H1 (cell line): Measurements from ENCODE around the gene TMPRSS9. TPM values are rescaled to one million over a fixed set of nuclear protein-coding genes. Genes with fewer than 3 reads are reported as not detected.

Experiments used
- CTCF ChIA-PET: fragments of 300-600 bp; sonication (Branson Sonifier 250); formaldehyde crosslinking; loops from one replicate; lab custom pipeline; 2021; ENCODE audit not compliant: partially characterized antibody; lab: Charles Lee
- POLR2A ChIA-PET: fragments of 300-600 bp; sonication (Branson Sonifier 250); formaldehyde crosslinking; loops from one replicate; lab custom pipeline; 2021; ENCODE audit warnings: inconsistent platforms; ENCODE audit not compliant: partially characterized antibody; lab: Charles Lee
- DNase-seq, 2 experiments: peaks; one replicate each; pipeline versions ENCODE4 v3.0.0 to v3.0.0-alpha.2; 2010 to 2022; ENCODE audit warnings: low spot score in 2 of 2, low read depth in 1 of 2, mixed read lengths in 1 of 2
- FAIRE-seq: peaks from 2 replicates; lab custom pipeline; 2011; peaks lifted over from hg19 to GRCh38; lab: Jason Lieb, UNC
- H2AFZ ChIP-seq: 2 replicates; pipeline ENCODE4 v1.8.1; 2012; ENCODE audit warnings: low read length, inconsistent platforms
- H2AK5ac ChIP-seq: 2 replicates; pipeline ENCODE4 v1.6.1; 2013; ENCODE audit warnings: low read depth, low read length
- H2BK120ac ChIP-seq: replicated peaks from 2 replicates; pipeline ENCODE3; 2013; ENCODE audit warnings: low read depth, low read length, inconsistent platforms
- H2BK12ac ChIP-seq: 2 replicates; pipeline ENCODE4 v1.6.1; 2013; ENCODE audit warnings: low read depth, low read length
- H2BK15ac ChIP-seq: 2 replicates; pipeline ENCODE4 v1.6.1; 2013; ENCODE audit warnings: low read length
- H2BK20ac ChIP-seq: 2 replicates; pipeline ENCODE4 v1.6.1; 2013; ENCODE audit warnings: low read length
- H2BK5ac ChIP-seq: 2 replicates; pipeline ENCODE4 v1.6.1; 2013; ENCODE audit warnings: low read depth, low read length
- H3K14ac ChIP-seq: 2 replicates; pipeline ENCODE4 v1.6.1; 2013; ENCODE audit warnings: inconsistent platforms; ENCODE audit not compliant: insufficient read length
- H3K18ac ChIP-seq: 2 replicates; pipeline ENCODE4 v1.6.1; 2013; ENCODE audit warnings: low read length; ENCODE audit errors: extremely low read depth
- H3K23ac ChIP-seq: 2 replicates; pipeline ENCODE4 v1.6.1; 2013; ENCODE audit warnings: inconsistent platforms; ENCODE audit not compliant: insufficient read length
- H3K23me2 ChIP-seq: 2 replicates; pipeline ENCODE4 v1.6.1; 2013; ENCODE audit warnings: low read depth, low read length
- H3K27ac ChIP-seq: 2 replicates; pipeline ENCODE4 v1.6.1; 2011; ENCODE audit warnings: low read depth, low read length, inconsistent platforms
- H3K27me3 ChIP-seq, 4 experiments: replicated peaks in 1 of 4; 1 replicate in 1 of 4; 2 replicates in 3 of 4; pipeline versions ENCODE4 v1.6.1 to v1.8.1; 2011 to 2013; ENCODE audit warnings: low read length in 3 of 4, mild to moderate bottlenecking in 3 of 4, inconsistent platforms in 2 of 4, mixed read lengths in 2 of 4, moderate library complexity in 1 of 4; ENCODE audit not compliant: control insufficient read depth in 3 of 4, insufficient read depth in 3 of 4; ENCODE audit errors: extremely low read depth in 1 of 4
- H3K36me3 ChIP-seq, 4 experiments: 2 replicates each; pipeline versions ENCODE4 v1.6.1 to v1.8.1; 2011 to 2013; ENCODE audit warnings: mild to moderate bottlenecking in 4 of 4, low read length in 3 of 4, moderate library complexity in 2 of 4, control low read depth in 1 of 4, inconsistent platforms in 1 of 4; ENCODE audit not compliant: insufficient read depth in 4 of 4, control insufficient read depth in 2 of 4
- H3K4ac ChIP-seq: replicated peaks from 2 replicates; pipeline ENCODE3; 2013; ENCODE audit warnings: low read length, low read depth, mixed read lengths, inconsistent platforms; ENCODE audit not compliant: insufficient read length
- H3K4me1 ChIP-seq, 4 experiments: replicated peaks in 1 of 4; 1 replicate in 1 of 4; 2 replicates in 3 of 4; pipeline versions ENCODE4 v1.6.1 to v1.8.1; 2011 to 2013; ENCODE audit warnings: low read length in 3 of 4, inconsistent platforms in 2 of 4, mixed read lengths in 1 of 4; ENCODE audit not compliant: insufficient read depth in 4 of 4, control insufficient read depth in 3 of 4
- H3K4me2 ChIP-seq, 2 experiments: 2 replicates each; pipeline versions ENCODE4 v1.6.1 to v1.8.1; 2011 to 2013; ENCODE audit warnings: low read depth in 2 of 2, low read length in 2 of 2, control low read depth in 1 of 2, inconsistent platforms in 1 of 2, mild to moderate bottlenecking in 1 of 2; ENCODE audit not compliant: insufficient read depth in 1 of 2
- H3K4me3 ChIP-seq, 4 experiments: fragments of 200-600, 300-600 bp in 1 of 4; sonication (generic), shearing (Covaris generic), sonication (Bioruptor Twin) in 1 of 4; 2 replicates each; pipeline versions ENCODE4 v1.5.1 to v1.8.1; 2011 to 2016; ENCODE audit warnings: low read length in 4 of 4, low read depth in 3 of 4, control low read depth in 2 of 4, inconsistent platforms in 2 of 4, mild to moderate bottlenecking in 2 of 4, mixed read lengths in 1 of 4, moderate library complexity in 1 of 4; ENCODE audit not compliant: insufficient read depth in 2 of 4; ENCODE audit errors: extremely low read depth in 1 of 4
- H3K56ac ChIP-seq: replicated peaks from 2 replicates; pipeline ENCODE3; 2013; ENCODE audit warnings: low read depth, mild to moderate bottlenecking, mixed read lengths, low read length, inconsistent platforms; ENCODE audit not compliant: insufficient read length
- H3K79me1 ChIP-seq: 2 replicates; pipeline ENCODE4 v1.6.1; 2013; ENCODE audit warnings: low read depth, low read length, control low read depth
- H3K79me2 ChIP-seq, 2 experiments: 2 replicates each; pipeline versions ENCODE4 v1.6.1 to v1.8.1; 2012 to 2013; ENCODE audit warnings: low read length in 2 of 2, mild to moderate bottlenecking in 2 of 2, inconsistent platforms in 1 of 2; ENCODE audit not compliant: insufficient read depth in 2 of 2, control insufficient read depth in 1 of 2
- H3K9ac ChIP-seq, 4 experiments: replicated peaks in 1 of 4; 1 replicate in 1 of 4; 2 replicates in 3 of 4; pipeline versions ENCODE4 v1.6.1 to v1.8.1; 2011 to 2013; ENCODE audit warnings: low read depth in 3 of 4, low read length in 3 of 4, control low read depth in 2 of 4, mild to moderate bottlenecking in 2 of 4, moderate library complexity in 2 of 4, inconsistent platforms in 1 of 4; ENCODE audit errors: extremely low read depth in 1 of 4
- H3K9me3 ChIP-seq, 2 experiments: 2 replicates each; pipeline versions ENCODE4 v1.6.1 to v1.8.1; 2012 to 2013; ENCODE audit warnings: mild to moderate bottlenecking in 2 of 2, moderate library complexity in 2 of 2, control low read depth in 1 of 2, inconsistent platforms in 1 of 2, low read depth in 1 of 2, low read length in 1 of 2, mixed read lengths in 1 of 2; ENCODE audit not compliant: insufficient read depth in 2 of 2
- H4K20me1 ChIP-seq, 2 experiments: replicated peaks in 1 of 2; 2 replicates each; pipeline versions ENCODE3 to v1.8.1; 2011 to 2013; ENCODE audit warnings: inconsistent platforms in 2 of 2, low read length in 2 of 2, mild to moderate bottlenecking in 1 of 2; ENCODE audit not compliant: insufficient read depth in 2 of 2, control insufficient read depth in 1 of 2
- H4K5ac ChIP-seq: 2 replicates; pipeline ENCODE4 v1.6.1; 2013; ENCODE audit warnings: low read length, low read depth, mixed read lengths, inconsistent platforms; ENCODE audit not compliant: insufficient read length
- H4K8ac ChIP-seq: 2 replicates; pipeline ENCODE4 v1.8.0; 2013; ENCODE audit warnings: mild to moderate bottlenecking, moderate library complexity, low read length, inconsistent platforms; ENCODE audit not compliant: insufficient read depth; ENCODE audit errors: extremely low read depth
- H4K91ac ChIP-seq: replicated peaks from 2 replicates; pipeline ENCODE3; 2013; ENCODE audit warnings: low read length, mixed read lengths, inconsistent platforms; ENCODE audit not compliant: insufficient read length
- BCL11A ChIP-seq, 2 experiments: IDR thresholded peaks; one replicate each; pipeline ENCODE4 v1.6.1; 2011; ENCODE audit warnings: low read depth in 2 of 2, low read length in 2 of 2, mild to moderate bottlenecking in 2 of 2
- GABPA ChIP-seq: IDR thresholded peaks from 2 replicates; pipeline ENCODE4 v1.6.1; 2011; ENCODE audit warnings: mild to moderate bottlenecking, low read length, moderate library complexity, borderline replicate concordance; ENCODE audit not compliant: insufficient read depth
- HDAC2 ChIP-seq, 2 experiments: fragments of 300-600 bp in 1 of 2; sonication (generic) in 1 of 2; IDR thresholded peaks; 2 replicates each; pipeline ENCODE4 v1.6.1; 2011 to 2012; ENCODE audit warnings: low read depth in 2 of 2, low read length in 2 of 2, mild to moderate bottlenecking in 2 of 2, moderate library complexity in 2 of 2, borderline replicate concordance in 1 of 2, inconsistent platforms in 1 of 2
- RAD21 ChIP-seq, 2 experiments: IDR thresholded peaks in 1 of 2; conservative IDR thresholded peaks in 1 of 2; 2 replicates each; pipeline ENCODE4 v1.6.1; 2011; ENCODE audit warnings: low read depth in 2 of 2, low read length in 2 of 2, improper control_type of control experiment in 1 of 2, inconsistent platforms in 1 of 2, mild to moderate bottlenecking in 1 of 2, moderate library complexity in 1 of 2
- SAP30 ChIP-seq: fragments of 300-600 bp; sonication (generic); IDR thresholded peaks from 2 replicates; pipeline ENCODE4 v1.7.1; 2012; ENCODE audit warnings: low read length, moderate library complexity, mild to moderate bottlenecking, inconsistent platforms; ENCODE audit not compliant: insufficient read depth, insufficient replicate concordance
- SP2 ChIP-seq: IDR thresholded peaks from 2 replicates; pipeline ENCODE4 v1.6.1; 2012; ENCODE audit warnings: mild to moderate bottlenecking, low read length, inconsistent platforms
- SUZ12 ChIP-seq: fragments of 200-600 bp; sonication (generic); IDR thresholded peaks from 2 replicates; pipeline ENCODE4 v1.6.1; 2012; ENCODE audit warnings: mild to moderate bottlenecking, inconsistent platforms, low read length, moderate library complexity, mixed read lengths
- WGBS, 2 experiments: shearing (Covaris generic) in 1 of 2; methylation state at CpG; one replicate each; pipeline versions ENCODE4 v1.1.6 to v1.1.7; 2013 to 2015; ENCODE audit warnings: low lambda C conversion rate in 2 of 2, mixed read lengths in 2 of 2, inconsistent platforms in 1 of 2, low coverage in 1 of 2, missing lambda C conversion rate in 1 of 2; ENCODE audit not compliant: insufficient replicate concordance in 2 of 2, insufficient coverage in 1 of 2, insufficient read length in 1 of 2; ENCODE audit errors: extremely low coverage in 1 of 2, missing lambda C conversion rate in 1 of 2; 5-methylcytosine and 5-hydroxymethylcytosine counted together
- polyA plus RNA-seq, 7 experiments: library from polyadenylated mRNA; depleted of rRNA in 3 of 7; stranded (reverse) in 5 of 7; unstranded in 2 of 7; fragments of >200 nt in 5 of 7; fragments of 200-250 nt in 2 of 7; gene quantifications; 1 replicate in 5 of 7; 2 replicates in 1 of 7; 4 replicates in 1 of 7; pipeline versions ENCODE4 v1.2.1 to v1.2.3, GENCODE V29; 2011 to 2013; ENCODE audit warnings: missing spikeins in 2 of 7, mixed read lengths in 2 of 7
- total RNA-seq: library from RNA; stranded (reverse); fragmentation: NEBNext Ultra II Directional; extraction: Animal tissue kit (Norgen Biotek cat#: 25700); gene quantifications from 2 replicates; pipeline ENCODE4 v1.2.1, GENCODE V29; 2021

TMPRSS9 gene
- total and polyA plus RNA-seq, 2 of the 8 experiments (the other 6 are each of a cell fraction or from before 2014, with no cell fraction given) = 0.15 to 0.19 TPM

DNA sequence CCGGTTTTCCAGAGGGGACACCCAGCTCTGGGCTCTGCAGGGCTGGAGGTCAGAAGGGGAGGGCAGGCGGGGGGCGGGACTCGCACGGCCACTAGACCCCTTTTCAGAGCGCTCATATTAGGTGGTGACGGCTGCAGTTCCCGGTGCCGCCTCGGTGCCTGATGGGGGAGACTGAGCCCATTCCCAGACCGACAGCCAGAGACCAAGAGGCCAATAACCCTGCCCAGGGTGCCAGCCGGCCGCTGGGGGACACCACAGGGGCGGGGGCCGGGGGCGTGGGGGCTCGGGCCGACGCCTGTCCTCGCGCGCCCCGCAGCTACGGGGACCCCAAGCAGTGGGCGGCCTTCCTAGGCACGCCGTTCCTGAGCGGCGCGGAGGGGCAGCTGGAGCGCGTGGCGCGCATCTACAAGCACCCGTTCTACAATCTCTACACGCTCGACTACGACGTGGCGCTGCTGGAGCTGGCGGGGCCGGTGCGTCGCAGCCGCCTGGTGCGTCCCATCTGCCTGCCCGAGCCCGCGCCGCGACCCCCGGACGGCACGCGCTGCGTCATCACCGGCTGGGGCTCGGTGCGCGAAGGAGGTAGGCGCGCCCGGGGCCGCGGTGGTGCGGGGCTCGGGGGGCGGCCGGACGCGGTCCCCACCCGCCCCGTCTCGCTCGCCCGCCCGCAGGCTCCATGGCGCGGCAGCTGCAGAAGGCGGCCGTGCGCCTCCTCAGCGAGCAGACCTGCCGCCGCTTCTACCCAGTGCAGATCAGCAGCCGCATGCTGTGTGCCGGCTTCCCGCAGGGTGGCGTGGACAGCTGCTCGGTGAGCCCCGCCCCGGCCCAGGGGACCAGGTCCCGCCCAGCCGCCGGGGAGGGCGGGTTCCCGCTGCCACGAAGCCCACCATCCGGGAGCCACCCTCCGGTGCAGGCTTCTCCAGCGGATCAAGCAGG is 64.9 kb downstream of the TMPRSS9 start:
- H3K79me2 ChIP-seq = peaks cover 2 to 16% of the 10 kb centered on the region in 2 experiments; a peak in 3 of 4 replicates
- peak; percentile 67 to 84 for DNase-seq
- no peak overlapping the region for H2BK12ac ChIP-seq
- H3K4me1 ChIP-seq = peaks cover 0 to 18% (median 13%) of the 10 kb centered on the region in 4 experiments; a peak in 5 of 7 replicates
- H3K36me3 ChIP-seq = peaks cover 0 to 9% (median 2%) of the 10 kb centered on the region in 4 experiments; a peak in 2 of 8 replicates
- no peaks in the 10 kb centered on the region for H3K9me3 ChIP-seq
- peak overlapping the region; percentile 84 to 94 for H3K4me2 ChIP-seq
- H3K27me3 ChIP-seq = no peaks in the 10 kb centered on the region
- peaks cover 13% of the 10 kb centered on the region; the same call in 1 of the 2 replicates for H3K23me2 ChIP-seq
- no peak for FAIRE-seq
- no peak overlapping the region for H2BK120ac ChIP-seq
- no peak overlapping the region for H3K27ac ChIP-seq
- H3K18ac ChIP-seq = peak overlapping the region; percentile 71; the same call in 1 of the 2 replicates
- no peak overlapping the region for H3K14ac ChIP-seq
- no peak overlapping the region for H4K91ac ChIP-seq
- no peak overlapping the region for H4K5ac ChIP-seq
- H4K8ac ChIP-seq = peak overlapping the region; percentile 88; the same call in 1 of the 2 replicates
- H2AK5ac ChIP-seq = no peak overlapping the region
- no peak overlapping the region for H3K4ac ChIP-seq
- H3K9ac ChIP-seq = peak overlapping the region in 2 of 4 experiments; percentile 17 to 56; a peak in 2 of 7 replicates
- H3K56ac ChIP-seq = no peak overlapping the region
- no peak overlapping the region for H2BK20ac ChIP-seq
- H2BK5ac ChIP-seq = no peak overlapping the region
- H2AFZ ChIP-seq = no peak overlapping the region
- peak overlapping the region; percentile 19 to 89 (median 60); a peak in 7 of 8 replicates for H3K4me3 ChIP-seq
- H3K23ac ChIP-seq = no peak overlapping the region
- H3K79me1 ChIP-seq = peaks cover 13% of the 10 kb centered on the region
- H4K20me1 ChIP-seq = peaks cover 10 to 19% of the 10 kb centered on the region in 2 experiments
- H2BK15ac ChIP-seq = no peak overlapping the region
- CTCF ChIA-PET = interaction anchor here (0.6 to 1.7 kb wide), 6 partner anchors 14 to 1305 kb away, joined by 3 to 6 read pairs (median 4); no protein-coding TSS in a partner anchor
- 51% methylated on average over 50 of the region's 101 CpGs; no CpG with 5 or more reads in 1 of the 2 experiments for WGBS, 2 experiments
- POLR2A ChIA-PET = interaction anchor here (0.6 to 8.2 kb wide), 15 partner anchors 8 to 225 kb away, joined by 3 to 84 read pairs (median 4); partner anchors contain the start of genes GADD45B and LMNB2
- TF ChIP-seq HDAC2 (IDR thresholded peaks at IDR 0.05; ENCODE audit: borderline replicate concordance in 1 of 2, low read depth in 2 of 2, low read length in 2 of 2) (no peak), GABPA (no peak), SUZ12 (no peak), BCL11A (IDR thresholded peaks at IDR 0.05; ENCODE audit: low read depth in 2 of 2, low read length in 2 of 2) (no peak), SP2 (no peak), SAP30 (no peak), RAD21 (IDR thresholded peaks at IDR 0.05 in 1 of 2, conservative IDR thresholded peaks at IDR 0.05 in 1 of 2; ENCODE audit: low read depth in 2 of 2, low read length in 2 of 2) (peak in 1 of 2 experiments; percentile 39; a peak in 2 of 4 replicates)
